HEK293 (cell line): ENCODE measurements around the gene LTC4S.

Experiments used
- BCL11B ChIP-seq: fragments of 450-650 bp; formaldehyde crosslinking; IDR thresholded peaks from 2 replicates; pipeline ENCODE4 v1.5.1; 2016; ENCODE audit warnings: low read depth, missing biosample characterization, missing genetic modification characterization
- GLIS1 ChIP-seq: fragments of 450-650 bp; formaldehyde crosslinking; IDR thresholded peaks from 2 replicates; pipeline ENCODE4 v1.5.1; 2016; ENCODE audit warnings: missing biosample characterization, missing genetic modification characterization
- KLF1 ChIP-seq: fragments of 450-650 bp; formaldehyde crosslinking; IDR thresholded peaks from 2 replicates; pipeline ENCODE4 v1.5.1; 2016; ENCODE audit warnings: missing biosample characterization, missing genetic modification characterization
- REST ChIP-seq: fragments of 450-650 bp; formaldehyde crosslinking; IDR thresholded peaks from 2 replicates; pipeline ENCODE4 v1.5.1; 2016; ENCODE audit warnings: missing biosample characterization, missing genetic modification characterization
- SP3 ChIP-seq: fragments of 450-650 bp; formaldehyde crosslinking; IDR thresholded peaks from 2 replicates; pipeline ENCODE4 v1.5.1; 2016; ENCODE audit warnings: missing biosample characterization, missing genetic modification characterization
- ZNF211 ChIP-seq: fragments of 450-650 bp; formaldehyde crosslinking; IDR thresholded peaks from 2 replicates; pipeline ENCODE4 v1.5.1; 2016; ENCODE audit warnings: low read depth, missing biosample characterization, missing genetic modification characterization
- ZNF24 ChIP-seq: fragments of 450-650 bp; formaldehyde crosslinking; IDR thresholded peaks from 2 replicates; pipeline ENCODE4 v1.5.1; 2016; ENCODE audit warnings: missing biosample characterization, missing genetic modification characterization
- ZNF423 ChIP-seq: fragments of 450-650 bp; formaldehyde crosslinking; IDR thresholded peaks from 2 replicates; pipeline ENCODE4 v1.5.1; 2016; ENCODE audit warnings: missing biosample characterization, missing genetic modification characterization
- ZNF510 ChIP-seq: fragments of 450-650 bp; formaldehyde crosslinking; IDR thresholded peaks from 2 replicates; pipeline ENCODE4 v1.5.1; 2018; ENCODE audit warnings: mild to moderate bottlenecking, missing genetic modification characterization, missing biosample characterization; ENCODE audit not compliant: insufficient replicate concordance
- ZNF548 ChIP-seq: fragments of 450-650 bp; formaldehyde crosslinking; IDR thresholded peaks from 2 replicates; pipeline ENCODE4 v1.5.1; 2016; ENCODE audit warnings: missing biosample characterization, missing genetic modification characterization
- ZNF558 ChIP-seq: fragments of 450-650 bp; formaldehyde crosslinking; IDR thresholded peaks from 2 replicates; pipeline ENCODE4 v1.5.1; 2016; ENCODE audit warnings: missing biosample characterization, missing genetic modification characterization
- ZNF596 ChIP-seq: fragments of 450-650 bp; IDR thresholded peaks from 2 replicates; pipeline ENCODE4 v1.5.0; 2018; ENCODE audit warnings: missing biosample characterization, mild to moderate bottlenecking, missing genetic modification characterization, moderate library complexity
- ZNF626 ChIP-seq: fragments of 450-650 bp; sonication (Bioruptor Pico); formaldehyde crosslinking; IDR thresholded peaks from 2 replicates; pipeline ENCODE4 v1.5.1; 2018; ENCODE audit warnings: missing biosample characterization, missing genetic modification characterization, inconsistent platforms
- ZNF830 ChIP-seq: fragments of 450-650 bp; IDR thresholded peaks from 2 replicates; pipeline ENCODE4 v1.5.0; 2018; ENCODE audit warnings: missing biosample characterization, missing genetic modification characterization, low read depth, mild to moderate bottlenecking, moderate library complexity
- ZSCAN23 ChIP-seq: fragments of 450-650 bp; formaldehyde crosslinking; IDR thresholded peaks from 2 replicates; pipeline ENCODE4 v1.5.1; 2016; ENCODE audit warnings: missing biosample characterization, missing genetic modification characterization
- ZSCAN30 ChIP-seq: fragments of 450-650 bp; IDR thresholded peaks from 2 replicates; pipeline ENCODE4 v1.5.1; 2018; ENCODE audit warnings: missing biosample characterization, mild to moderate bottlenecking, missing genetic modification characterization, moderate library complexity
- ZXDB ChIP-seq: fragments of 450-650 bp; formaldehyde crosslinking; IDR thresholded peaks from 2 replicates; pipeline ENCODE4 v1.5.1; 2016; ENCODE audit warnings: missing biosample characterization, missing genetic modification characterization
- TF ChIP-seq, protein P1 (sequence below): fragments of 450-650 bp; formaldehyde crosslinking; IDR thresholded peaks from 2 replicates; pipeline ENCODE4 v1.5.1; 2016; ENCODE audit warnings: missing biosample characterization, missing genetic modification characterization
- TF ChIP-seq, protein P2 (sequence below): fragments of 450-650 bp; formaldehyde crosslinking; IDR thresholded peaks from 2 replicates; pipeline ENCODE4 v1.5.1; 2016; ENCODE audit warnings: missing biosample characterization, missing genetic modification characterization
- TF ChIP-seq, protein P3 (sequence below): fragments of 450-650 bp; formaldehyde crosslinking; IDR thresholded peaks from 2 replicates; pipeline ENCODE4 v1.5.1; 2016; ENCODE audit warnings: missing biosample characterization, missing genetic modification characterization
- TF ChIP-seq, protein P4 (sequence below): fragments of 450-650 bp; formaldehyde crosslinking; IDR thresholded peaks from 2 replicates; pipeline ENCODE4 v1.5.1; 2016; ENCODE audit warnings: missing biosample characterization, missing genetic modification characterization, low read depth
- TF ChIP-seq, protein P5 (sequence below): fragments of 450-650 bp; formaldehyde crosslinking; IDR thresholded peaks from 2 replicates; pipeline ENCODE4 v1.5.1; 2016; ENCODE audit warnings: missing biosample characterization, missing genetic modification characterization
- TF ChIP-seq, protein P6 (sequence below): fragments of 450-650 bp; formaldehyde crosslinking; IDR thresholded peaks from 2 replicates; pipeline ENCODE4; 2016; ENCODE audit warnings: missing biosample characterization, missing genetic modification characterization

Gene LTC4S

DNA sequence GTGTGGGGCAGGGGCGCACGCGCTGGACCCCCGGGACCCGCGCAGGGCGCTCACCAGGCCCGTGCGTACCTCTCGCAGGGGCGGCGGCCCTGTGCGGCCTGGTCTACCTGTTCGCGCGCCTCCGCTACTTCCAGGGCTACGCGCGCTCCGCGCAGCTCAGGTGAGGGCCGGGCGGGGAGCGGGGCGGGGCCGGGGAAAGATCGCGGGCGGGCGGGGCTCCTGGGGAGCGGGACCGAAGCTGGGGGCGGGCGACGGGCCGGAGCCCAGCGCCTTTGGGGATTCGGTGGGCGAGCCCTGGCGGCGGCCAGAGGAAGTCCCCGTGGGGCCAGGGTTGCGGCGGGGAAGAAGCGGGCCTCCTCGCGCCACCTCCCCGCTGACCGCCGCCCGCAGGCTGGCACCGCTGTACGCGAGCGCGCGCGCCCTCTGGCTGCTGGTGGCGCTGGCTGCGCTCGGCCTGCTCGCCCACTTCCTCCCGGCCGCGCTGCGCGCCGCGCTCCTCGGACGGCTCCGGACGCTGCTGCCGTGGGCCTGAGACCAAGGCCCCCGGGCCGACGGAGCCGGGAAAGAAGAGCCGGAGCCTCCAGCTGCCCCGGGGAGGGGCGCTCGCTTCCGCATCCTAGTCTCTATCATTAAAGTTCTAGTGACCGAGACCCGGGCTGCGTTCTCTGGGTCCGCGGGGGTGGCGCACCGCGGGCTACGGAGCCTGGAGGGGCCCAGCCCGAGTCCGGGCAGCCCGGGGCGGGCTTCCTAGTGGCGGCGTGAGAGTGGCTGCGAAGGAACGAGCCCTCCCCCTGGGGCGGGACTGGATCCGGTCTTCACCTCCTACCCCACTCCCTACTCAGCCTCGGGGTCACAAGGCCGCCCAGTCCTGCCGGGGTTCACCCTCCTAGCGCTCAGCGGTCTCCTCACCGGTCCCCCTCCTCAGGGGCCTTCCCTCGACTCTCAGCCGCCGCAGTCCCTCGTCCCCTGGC lies 2.4 kb downstream of the LTC4S start (continued):
- no peak for TF ChIP-seq ZNF24 (tag by site-specific recombination)
- TF ChIP-seq ZNF423 (tag by site-specific recombination) = no peak
- no peak for TF ChIP-seq ZNF548
- 0 out of 2 replicates have a peak, but pooled peaks have one; percentile 33 for TF ChIP-seq ZNF596
- no peak; the same call in 1 of the 2 replicates for TF ChIP-seq ZNF626 (tag by site-specific recombination)
- TF ChIP-seq KLF1 (tag by site-specific recombination) = no peak
- TF ChIP-seq, protein P1, sequence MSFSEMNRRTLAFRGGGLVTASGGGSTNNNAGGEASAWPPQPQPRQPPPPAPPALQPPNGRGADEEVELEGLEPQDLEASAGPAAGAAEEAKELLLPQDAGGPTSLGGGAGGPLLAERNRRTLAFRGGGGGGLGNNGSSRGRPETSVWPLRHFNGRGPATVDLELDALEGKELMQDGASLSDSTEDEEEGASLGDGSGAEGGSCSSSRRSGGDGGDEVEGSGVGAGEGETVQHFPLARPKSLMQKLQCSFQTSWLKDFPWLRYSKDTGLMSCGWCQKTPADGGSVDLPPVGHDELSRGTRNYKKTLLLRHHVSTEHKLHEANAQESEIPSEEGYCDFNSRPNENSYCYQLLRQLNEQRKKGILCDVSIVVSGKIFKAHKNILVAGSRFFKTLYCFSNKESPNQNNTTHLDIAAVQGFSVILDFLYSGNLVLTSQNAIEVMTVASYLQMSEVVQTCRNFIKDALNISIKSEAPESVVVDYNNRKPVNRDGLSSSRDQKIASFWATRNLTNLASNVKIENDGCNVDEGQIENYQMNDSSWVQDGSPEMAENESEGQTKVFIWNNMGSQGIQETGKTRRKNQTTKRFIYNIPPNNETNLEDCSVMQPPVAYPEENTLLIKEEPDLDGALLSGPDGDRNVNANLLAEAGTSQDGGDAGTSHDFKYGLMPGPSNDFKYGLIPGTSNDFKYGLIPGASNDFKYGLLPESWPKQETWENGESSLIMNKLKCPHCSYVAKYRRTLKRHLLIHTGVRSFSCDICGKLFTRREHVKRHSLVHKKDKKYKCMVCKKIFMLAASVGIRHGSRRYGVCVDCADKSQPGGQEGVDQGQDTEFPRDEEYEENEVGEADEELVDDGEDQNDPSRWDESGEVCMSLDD (tag by site-specific recombination) = peak; percentile 43; the same call in 1 of the 2 replicates
- TF ChIP-seq REST = no peak
- TF ChIP-seq, protein P2, sequence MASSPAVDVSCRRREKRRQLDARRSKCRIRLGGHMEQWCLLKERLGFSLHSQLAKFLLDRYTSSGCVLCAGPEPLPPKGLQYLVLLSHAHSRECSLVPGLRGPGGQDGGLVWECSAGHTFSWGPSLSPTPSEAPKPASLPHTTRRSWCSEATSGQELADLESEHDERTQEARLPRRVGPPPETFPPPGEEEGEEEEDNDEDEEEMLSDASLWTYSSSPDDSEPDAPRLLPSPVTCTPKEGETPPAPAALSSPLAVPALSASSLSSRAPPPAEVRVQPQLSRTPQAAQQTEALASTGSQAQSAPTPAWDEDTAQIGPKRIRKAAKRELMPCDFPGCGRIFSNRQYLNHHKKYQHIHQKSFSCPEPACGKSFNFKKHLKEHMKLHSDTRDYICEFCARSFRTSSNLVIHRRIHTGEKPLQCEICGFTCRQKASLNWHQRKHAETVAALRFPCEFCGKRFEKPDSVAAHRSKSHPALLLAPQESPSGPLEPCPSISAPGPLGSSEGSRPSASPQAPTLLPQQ (tag by site-specific recombination) = peak; percentile 80
- no peak for TF ChIP-seq ZNF510 (tag by site-specific recombination)
- TF ChIP-seq ZNF830 (tag by site-specific recombination) = no peak
- no peak for TF ChIP-seq ZNF558
- TF ChIP-seq, protein P3, sequence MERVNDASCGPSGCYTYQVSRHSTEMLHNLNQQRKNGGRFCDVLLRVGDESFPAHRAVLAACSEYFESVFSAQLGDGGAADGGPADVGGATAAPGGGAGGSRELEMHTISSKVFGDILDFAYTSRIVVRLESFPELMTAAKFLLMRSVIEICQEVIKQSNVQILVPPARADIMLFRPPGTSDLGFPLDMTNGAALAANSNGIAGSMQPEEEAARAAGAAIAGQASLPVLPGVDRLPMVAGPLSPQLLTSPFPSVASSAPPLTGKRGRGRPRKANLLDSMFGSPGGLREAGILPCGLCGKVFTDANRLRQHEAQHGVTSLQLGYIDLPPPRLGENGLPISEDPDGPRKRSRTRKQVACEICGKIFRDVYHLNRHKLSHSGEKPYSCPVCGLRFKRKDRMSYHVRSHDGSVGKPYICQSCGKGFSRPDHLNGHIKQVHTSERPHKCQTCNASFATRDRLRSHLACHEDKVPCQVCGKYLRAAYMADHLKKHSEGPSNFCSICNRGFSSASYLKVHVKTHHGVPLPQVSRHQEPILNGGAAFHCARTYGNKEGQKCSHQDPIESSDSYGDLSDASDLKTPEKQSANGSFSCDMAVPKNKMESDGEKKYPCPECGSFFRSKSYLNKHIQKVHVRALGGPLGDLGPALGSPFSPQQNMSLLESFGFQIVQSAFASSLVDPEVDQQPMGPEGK (tag by site-specific recombination) = peak; percentile 76
- TF ChIP-seq ZNF211 = no peak
- TF ChIP-seq, protein P4, sequence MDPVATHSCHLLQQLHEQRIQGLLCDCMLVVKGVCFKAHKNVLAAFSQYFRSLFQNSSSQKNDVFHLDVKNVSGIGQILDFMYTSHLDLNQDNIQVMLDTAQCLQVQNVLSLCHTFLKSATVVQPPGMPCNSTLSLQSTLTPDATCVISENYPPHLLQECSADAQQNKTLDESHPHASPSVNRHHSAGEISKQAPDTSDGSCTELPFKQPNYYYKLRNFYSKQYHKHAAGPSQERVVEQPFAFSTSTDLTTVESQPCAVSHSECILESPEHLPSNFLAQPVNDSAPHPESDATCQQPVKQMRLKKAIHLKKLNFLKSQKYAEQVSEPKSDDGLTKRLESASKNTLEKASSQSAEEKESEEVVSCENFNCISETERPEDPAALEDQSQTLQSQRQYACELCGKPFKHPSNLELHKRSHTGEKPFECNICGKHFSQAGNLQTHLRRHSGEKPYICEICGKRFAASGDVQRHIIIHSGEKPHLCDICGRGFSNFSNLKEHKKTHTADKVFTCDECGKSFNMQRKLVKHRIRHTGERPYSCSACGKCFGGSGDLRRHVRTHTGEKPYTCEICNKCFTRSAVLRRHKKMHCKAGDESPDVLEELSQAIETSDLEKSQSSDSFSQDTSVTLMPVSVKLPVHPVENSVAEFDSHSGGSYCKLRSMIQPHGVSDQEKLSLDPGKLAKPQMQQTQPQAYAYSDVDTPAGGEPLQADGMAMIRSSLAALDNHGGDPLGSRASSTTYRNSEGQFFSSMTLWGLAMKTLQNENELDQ = no peak
- TF ChIP-seq ZSCAN23 (tag by site-specific recombination) = no peak
- peak; percentile 16 for TF ChIP-seq GLIS1 (tag by site-specific recombination)
- TF ChIP-seq, protein P5, sequence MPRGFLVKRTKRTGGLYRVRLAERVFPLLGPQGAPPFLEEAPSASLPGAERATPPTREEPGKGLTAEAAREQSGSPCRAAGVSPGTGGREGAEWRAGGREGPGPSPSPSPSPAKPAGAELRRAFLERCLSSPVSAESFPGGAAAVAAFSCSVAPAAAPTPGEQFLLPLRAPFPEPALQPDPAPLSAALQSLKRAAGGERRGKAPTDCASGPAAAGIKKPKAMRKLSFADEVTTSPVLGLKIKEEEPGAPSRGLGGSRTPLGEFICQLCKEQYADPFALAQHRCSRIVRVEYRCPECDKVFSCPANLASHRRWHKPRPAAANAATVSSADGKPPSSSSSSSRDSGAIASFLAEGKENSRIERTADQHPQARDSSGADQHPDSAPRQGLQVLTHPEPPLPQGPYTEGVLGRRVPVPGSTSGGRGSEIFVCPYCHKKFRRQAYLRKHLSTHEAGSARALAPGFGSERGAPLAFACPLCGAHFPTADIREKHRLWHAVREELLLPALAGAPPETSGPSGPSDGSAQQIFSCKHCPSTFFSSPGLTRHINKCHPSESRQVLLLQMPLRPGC (tag by site-specific recombination) = no peak
- TF ChIP-seq SP3 (tag by site-specific recombination) = peak; percentile 63
- TF ChIP-seq, protein P6, sequence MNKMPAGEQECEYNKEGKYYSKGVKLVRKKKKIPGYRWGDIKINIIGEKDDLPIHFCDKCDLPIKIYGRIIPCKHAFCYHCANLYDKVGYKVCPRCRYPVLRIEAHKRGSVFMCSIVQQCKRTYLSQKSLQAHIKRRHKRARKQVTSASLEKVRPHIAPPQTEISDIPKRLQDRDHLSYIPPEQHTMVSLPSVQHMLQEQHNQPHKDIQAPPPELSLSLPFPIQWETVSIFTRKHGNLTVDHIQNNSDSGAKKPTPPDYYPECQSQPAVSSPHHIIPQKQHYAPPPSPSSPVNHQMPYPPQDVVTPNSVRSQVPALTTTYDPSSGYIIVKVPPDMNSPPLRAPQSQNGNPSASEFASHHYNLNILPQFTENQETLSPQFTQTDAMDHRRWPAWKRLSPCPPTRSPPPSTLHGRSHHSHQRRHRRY = no peak
- 0 out of 2 replicates have a peak, but pooled peaks have one; percentile 11 for TF ChIP-seq BCL11B (tag by site-specific recombination)
- peak; percentile 54 for TF ChIP-seq ZSCAN30 (tag by site-specific recombination)
- peak; percentile 46 for TF ChIP-seq ZXDB (tag by site-specific recombination)
